Panc1 (cell line): ENCODE measurements around the gene PITX3. TPM values are rescaled to one million over a fixed set of nuclear protein-coding genes. Genes with fewer than 3 reads are reported as not detected.

ENCODE experiments used
- ATAC-seq: fragments of 200-7000 bp; cut with Tn5 transposase; 2 replicates; pipeline ENCODE4 v1.9.1; 2020; ENCODE audit warnings: mild to moderate bottlenecking, moderate library complexity
- BruUV-seq: library from RNA; stranded (reverse); fragments of 400-500 nt; replicated peaks from 2 replicates; lab custom pipeline; 2021; lab: Mats Ljungman, UMichigan
- CTCF ChIA-PET: fragments of 300-600 bp; sonication (Branson Sonifier 250); formaldehyde crosslinking; loops from one replicate; lab custom pipeline; 2022; ENCODE audit warnings: antibody characterized with exemption; lab: Charles Lee
- POLR2A ChIA-PET: fragments of 300-600 bp; sonication (Branson Sonifier 250); formaldehyde crosslinking; loops from one replicate; lab custom pipeline; 2022; ENCODE audit warnings: antibody characterized with exemption; lab: Charles Lee
- DNase-seq: peaks from one replicate; pipeline ENCODE4 v3.0.0-alpha.2; 2010; ENCODE audit warnings: low read depth, low spot score
- H3K27ac ChIP-seq: 2 replicates; pipeline ENCODE4 v1.5.1; 2011; ENCODE audit warnings: mild to moderate bottlenecking, low read length, inconsistent platforms
- H3K27me3 ChIP-seq: fragments of 200-500 bp; sonication (Bioruptor generic); 2 replicates; pipeline ENCODE4 v1.6.0; 2014; ENCODE audit warnings: low read length, inconsistent platforms; ENCODE audit not compliant: control insufficient read depth, insufficient read depth
- H3K36me3 ChIP-seq: fragments of 200-500 bp; sonication (Bioruptor generic); 2 replicates; pipeline ENCODE4 v1.5.1; 2014; ENCODE audit warnings: inconsistent platforms, mild to moderate bottlenecking, low read length, moderate library complexity; ENCODE audit not compliant: control insufficient read depth, insufficient read depth
- H3K4me1 ChIP-seq: 2 replicates; pipeline ENCODE4 v1.5.1; 2011; ENCODE audit warnings: inconsistent platforms, mild to moderate bottlenecking, low read length, moderate library complexity; ENCODE audit not compliant: control insufficient read depth, insufficient read depth
- H3K4me3 ChIP-seq, 2 experiments: 2 replicates each; pipeline ENCODE4 v1.5.1; 2011 to 2012; ENCODE audit warnings: low read depth in 2 of 2, low read length in 2 of 2, mild to moderate bottlenecking in 2 of 2, inconsistent platforms in 1 of 2, moderate library complexity in 1 of 2
- H3K9me3 ChIP-seq: fragments of 200-500 bp; sonication (Bioruptor generic); 2 replicates; pipeline ENCODE4 v1.5.1; 2014; ENCODE audit warnings: low read depth, mild to moderate bottlenecking, inconsistent platforms, low read length, moderate library complexity; ENCODE audit not compliant: control insufficient read depth, insufficient read depth
- CTCF ChIP-seq: fragments of 450-650 bp; IDR thresholded peaks from 2 replicates; pipeline ENCODE4 v1.5.1; 2017; ENCODE audit warnings: mild to moderate bottlenecking
- POLR2AphosphoS5 ChIP-seq: IDR thresholded peaks from 2 replicates; pipeline ENCODE4 v1.6.1; 2012; ENCODE audit warnings: mild to moderate bottlenecking, low read depth, low read length, moderate library complexity
- REST ChIP-seq, 2 experiments: IDR thresholded peaks; 2 replicates each; pipeline ENCODE4 v1.6.1; 2011 to 2012; ENCODE audit warnings: low read depth in 2 of 2, control low read depth in 1 of 2, low read length in 1 of 2, mild to moderate bottlenecking in 1 of 2, moderate library complexity in 1 of 2; ENCODE audit not compliant: insufficient read depth in 1 of 2
- SIN3A ChIP-seq: IDR thresholded peaks from 2 replicates; pipeline ENCODE4 v1.6.1; 2012; ENCODE audit warnings: low read depth, mild to moderate bottlenecking, low read length, moderate library complexity, borderline replicate concordance; ENCODE audit not compliant: insufficient read depth
- TCF7L2 ChIP-seq: IDR thresholded peaks from 2 replicates; pipeline ENCODE4 v1.6.1; 2011; ENCODE audit warnings: mild to moderate bottlenecking, low read depth, low read length, inconsistent platforms
- in situ Hi-C: cut with HindIII; loops from 2 replicates; pipeline ENCODE4 v1.10.0; 2016; ENCODE audit warnings: low sequenced_read_pairs, low pct_unique_long_range_greater_than_20kb
- intact Hi-C: fragments of 100-400 bp; cut with micrococcal nuclease; formaldehyde crosslinking; loops from one replicate; pipeline ENCODE4 v1.10.0; 2022; ENCODE audit not compliant: unreplicated experiment
- total RNA-seq: library from RNA; stranded (reverse); gene quantifications from one replicate; pipeline ENCODE4 v1.2.1, GENCODE V29; 2021; ENCODE audit not compliant: unreplicated experiment

Gene PITX3
- total RNA-seq, 1 experiment from 2014 or later = 0.49 TPM

- peaks cover 4% of the 10 kb centered on the region; the same call in 1 of the 2 replicates for H3K4me1 ChIP-seq
- no peaks in the 10 kb centered on the region for H3K9me3 ChIP-seq
- ATAC-seq (no peak), DNase-seq (no peak)
- POLR2A ChIA-PET = no interaction called here
- no peak overlapping the region for H3K4me3 ChIP-seq
- no TSS peak for BruUV-seq
- CTCF ChIA-PET = interaction anchor here (1.0 kb wide), 1 partner anchor 67 kb away, joined by 5 read pairs; no protein-coding TSS in a partner anchor
- intact Hi-C loops = no loop called here
- H3K36me3 ChIP-seq = 0 out of 2 replicates have a peak, but pooled peaks cover 5% of the 10 kb centered on the region
- no peaks in the 10 kb centered on the region for H3K27me3 ChIP-seq
- H3K27ac ChIP-seq = no peak overlapping the region
- in situ Hi-C loops = no loop called here
- no peak for TF ChIP-seq CTCF
- no peak for TF ChIP-seq SIN3A
- TF ChIP-seq TCF7L2 = no peak
- TF ChIP-seq REST (IDR thresholded peaks at IDR 0.05; ENCODE audit: insufficient read depth in 1 of 2, low read depth in 2 of 2, low read length in 1 of 2) = no peak
- TF ChIP-seq POLR2AphosphoS5 = no peak
Measured at GRCh38 chr10:102285133-102285532, 43.8 kb upstream of the PITX3 start.

GRCh38 chr10:102284531-102284930 lies 43.2 kb upstream of the PITX3 start:
- in situ Hi-C loops (no loop called here), intact Hi-C loops (no loop called here)
- peaks cover 4% of the 10 kb centered on the region; the same call in 1 of the 2 replicates for H3K4me1 ChIP-seq
- no peak overlapping the region for H3K27ac ChIP-seq
- H3K27me3 ChIP-seq = no peaks in the 10 kb centered on the region
- BruUV-seq = no TSS peak
- no peak overlapping the region for H3K4me3 ChIP-seq
- POLR2A ChIA-PET = no interaction called here
- DNase-seq (no peak), ATAC-seq (no peak)
- TF ChIP-seq SIN3A (no peak), POLR2AphosphoS5 (no peak), CTCF (no peak), REST (IDR thresholded peaks at IDR 0.05; ENCODE audit: insufficient read depth in 1 of 2, low read depth in 2 of 2, low read length in 1 of 2) (no peak)
- CTCF ChIA-PET = interaction anchor here (1.0 kb wide), 1 partner anchor 68 kb away, joined by 5 read pairs; no protein-coding TSS in a partner anchor
- H3K9me3 ChIP-seq = no peaks in the 10 kb centered on the region
- H3K36me3 ChIP-seq = 0 out of 2 replicates have a peak, but pooled peaks cover 5% of the 10 kb centered on the region
